Measurements from ENCODE around the gene GRID1.

- TF ChIP-seq EZH2 (IDR thresholded peaks at IDR 0.05; ENCODE audit: insufficient read depth, poor library complexity, severe bottlenecking) (no peak), EZH2phosphoT487 (IDR thresholded peaks at IDR 0.05; ENCODE audit: insufficient read depth, low read depth) (no peak)
These were observed 228.0 kb downstream of the GRID1 start for GRCh38 chr10:86138551-86139065.
